CD4-positive, alpha-beta T cell treated with Interleukin-12 subunit alpha and Interleukin-12 subunit beta, for 1 hour (primary cell): ENCODE data around the gene PTPRN.
"Not testable (repeated sequence)": the region's sequence is repeated elsewhere in the genome, so short reads cannot be mapped to it uniquely, and the experiment has no call there.

Source experiments
- DNase-seq: peaks from one replicate; pipeline ENCODE4 v3.0.0-alpha.2; 2020

PTPRN gene

GRCh38 chr2:219266886-219267285, 42.3 kb downstream of the PTPRN start:
- DNase-seq: no peak

GRCh38 chr2:219266232-219266631, 43.0 kb downstream of the PTPRN start:
- DNase-seq: no peak

GRCh38 chr2:219261024-219261855, 48.0 kb downstream of the PTPRN start:
- no peak for DNase-seq

- DNase-seq: not testable (repeated sequence)
Measured at GRCh38 chr2:219258942-219259341, 50.3 kb downstream of the PTPRN start.

- peak; percentile 56 for DNase-seq
Measured at GRCh38 chr2:219254590-219255201, 54.5 kb downstream of the PTPRN start.

GRCh38 chr2:219253753-219254589, 55.2 kb downstream of the PTPRN start, which contains the start of gene TUBA4A:
Gene TUBA4A (minus strand): TSS chr2:219253918. CDS start chr2:219253858, 60 bp downstream.
- peak; percentile 93 for DNase-seq

GRCh38 chr2:219252900-219253752, 56.1 kb downstream of the PTPRN start, which contains the start of gene TUBA4B:
Gene TUBA4B (plus strand): TSS chr2:219253243. CDS start chr2:219253408, 165 bp downstream.
- peak; percentile 52 for DNase-seq

- DNase-seq: no peak
Measured at GRCh38 chr2:219252570-219252899, 56.7 kb downstream of the PTPRN start.

GRCh38 chr2:219252084-219252483, 57.1 kb downstream of the PTPRN start:
- DNase-seq: peak; percentile 28

GRCh38 chr2:219251656-219252055, 57.5 kb downstream of the PTPRN start:
- no peak for DNase-seq

GRCh38 chr2:219250049-219250781, 59.0 kb downstream of the PTPRN start:
- no peak for DNase-seq

GRCh38 chr2:219249203-219249980, 59.8 kb downstream of the PTPRN start:
- peak; percentile 68 for DNase-seq

- DNase-seq: no peak
Measured at GRCh38 chr2:219248845-219249202, 60.4 kb downstream of the PTPRN start.

- DNase-seq: peak; percentile 82
Measured at GRCh38 chr2:219247678-219248642, 61.2 kb downstream of the PTPRN start.

GRCh38 chr2:219246559-219246958, 62.6 kb downstream of the PTPRN start:
- DNase-seq: no peak

GRCh38 chr2:219245899-219246230, 63.3 kb downstream of the PTPRN start:
- DNase-seq: no peak

- peak; percentile 89 for DNase-seq
Measured at GRCh38 chr2:219245148-219245898, 63.9 kb downstream of the PTPRN start, which contains the start of the genes GLB1L and STK16. Gene GLB1L (minus strand): TSS chr2:219245444. CDS start chr2:219243573, 1,871 bp downstream. Gene STK16 (plus strand): TSS chr2:219245479. CDS start chr2:219246000, 521 bp downstream.

- no peak for DNase-seq
Measured at GRCh38 chr2:219244789-219245147, 64.4 kb downstream of the PTPRN start.

GRCh38 chr2:219243291-219243761, 65.9 kb downstream of the PTPRN start:
- no peak for DNase-seq
